ENCODE measurements around the gene RALGAPA2. TPM values are rescaled to one million over a fixed set of nuclear protein-coding genes. Genes with fewer than 3 reads are reported as not detected.
A peak's percentile ranks its signal among the peaks of the same experiment; 100 is the strongest.

Gene RALGAPA2
- total and polyA plus RNA-seq, 2 donors (not counting 3 experiments of a cell fraction or from before 2014, with no cell fraction given), result 10.0 to 46.8 TPM

DNA sequence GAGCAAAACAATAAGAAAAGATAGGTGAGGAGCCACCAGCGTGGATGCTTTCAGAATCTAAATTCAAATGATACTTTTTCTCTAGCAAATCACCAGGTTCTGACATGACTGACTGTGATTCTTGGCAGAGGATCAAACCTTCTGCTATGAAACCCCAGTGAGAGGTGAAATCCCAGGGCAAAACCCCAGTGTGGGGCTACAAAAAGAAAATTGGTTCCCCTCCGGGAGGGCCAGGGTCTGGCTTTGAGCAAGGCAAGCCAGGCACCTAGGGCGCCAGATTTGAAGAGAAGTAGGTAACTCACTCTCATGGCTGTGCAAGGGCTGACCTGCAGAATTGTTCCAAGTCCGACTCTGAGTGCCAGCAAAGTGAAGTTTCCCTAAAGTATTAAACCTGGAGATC is 20.2 kb upstream of the RALGAPA2 start:
- ChIA-PET POLR2A (interaction anchor here (1.4 to 1.6 kb wide), 2 partner anchors 11 to 21 kb away, joined by 3 to 6 read pairs; no protein-coding TSS in a partner anchor), CTCF (interaction anchor here (0.7 to 2.2 kb wide), 4 partner anchors 21 to 93 kb away, joined by 3 to 7 read pairs (median 4); no protein-coding TSS in a partner anchor)
- peaks cover 55% of the 10 kb centered on the region for H3K4me1 ChIP-seq (ENCODE audit: control insufficient read depth, extremely low read depth, insufficient read depth, low read length)
- H3K27me3 ChIP-seq (ENCODE audit: control insufficient read depth in 2 of 2, insufficient read depth in 2 of 2, low read length in 2 of 2), result no peaks in the 10 kb centered on the region
- FAIRE-seq, result peak; percentile 38
- peak overlapping the region; percentile 99 for H3K27ac ChIP-seq (ENCODE audit: insufficient read depth, low read depth, low read length)
- dilution Hi-C loops (cut with MboI; ENCODE audit: extremely low pct_ligation_motif_present, low sequenced_read_pairs), result no loop called here
- no peak for TF ChIP-seq FOS (IDR thresholded peaks at IDR 0.05; ENCODE audit: borderline replicate concordance, insufficient read depth, low read length)
- TF ChIP-seq JUN (IDR thresholded peaks at IDR 0.05; ENCODE audit: borderline replicate concordance, insufficient read depth, insufficient read length, low read depth), result no peak
- no peak for TF ChIP-seq POLR2A (IDR thresholded peaks at IDR 0.05; ENCODE audit: low read depth, low read length)
- no peak for TF ChIP-seq POLR2AphosphoS5 (IDR thresholded peaks at IDR 0.05; ENCODE audit: insufficient read depth, low read depth, low read length)
- TF ChIP-seq, protein P1, sequence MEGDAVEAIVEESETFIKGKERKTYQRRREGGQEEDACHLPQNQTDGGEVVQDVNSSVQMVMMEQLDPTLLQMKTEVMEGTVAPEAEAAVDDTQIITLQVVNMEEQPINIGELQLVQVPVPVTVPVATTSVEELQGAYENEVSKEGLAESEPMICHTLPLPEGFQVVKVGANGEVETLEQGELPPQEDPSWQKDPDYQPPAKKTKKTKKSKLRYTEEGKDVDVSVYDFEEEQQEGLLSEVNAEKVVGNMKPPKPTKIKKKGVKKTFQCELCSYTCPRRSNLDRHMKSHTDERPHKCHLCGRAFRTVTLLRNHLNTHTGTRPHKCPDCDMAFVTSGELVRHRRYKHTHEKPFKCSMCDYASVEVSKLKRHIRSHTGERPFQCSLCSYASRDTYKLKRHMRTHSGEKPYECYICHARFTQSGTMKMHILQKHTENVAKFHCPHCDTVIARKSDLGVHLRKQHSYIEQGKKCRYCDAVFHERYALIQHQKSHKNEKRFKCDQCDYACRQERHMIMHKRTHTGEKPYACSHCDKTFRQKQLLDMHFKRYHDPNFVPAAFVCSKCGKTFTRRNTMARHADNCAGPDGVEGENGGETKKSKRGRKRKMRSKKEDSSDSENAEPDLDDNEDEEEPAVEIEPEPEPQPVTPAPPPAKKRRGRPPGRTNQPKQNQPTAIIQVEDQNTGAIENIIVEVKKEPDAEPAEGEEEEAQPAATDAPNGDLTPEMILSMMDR (IDR thresholded peaks at IDR 0.05; ENCODE audit: extremely low read depth in 1 of 2, insufficient read depth in 1 of 2, low read depth in 1 of 2, low read length in 2 of 2), result no peak
- TF ChIP-seq EZH2 (IDR thresholded peaks at IDR 0.05; ENCODE audit: borderline replicate concordance, low read depth, low read length, severe bottlenecking), result no peak
- TF ChIP-seq MYC (IDR thresholded peaks at IDR 0.05; ENCODE audit: low read depth, low read length), result no peak
- TF ChIP-seq, protein P2, sequence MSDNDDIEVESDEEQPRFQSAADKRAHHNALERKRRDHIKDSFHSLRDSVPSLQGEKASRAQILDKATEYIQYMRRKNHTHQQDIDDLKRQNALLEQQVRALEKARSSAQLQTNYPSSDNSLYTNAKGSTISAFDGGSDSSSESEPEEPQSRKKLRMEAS (IDR thresholded peaks at IDR 0.05; ENCODE audit: insufficient read depth, insufficient read length), result no peak
- TF ChIP-seq GATA2 (IDR thresholded peaks at IDR 0.05; ENCODE audit: insufficient read depth, insufficient read length, low read depth, low read length), result no peak
- H3K4me3 ChIP-seq (replicated peaks in 1 of 3; ENCODE audit: insufficient read depth in 1 of 3, low read depth in 1 of 3, low read length in 3 of 3), result no peak overlapping the region
- no peaks in the 10 kb centered on the region for H3K9me1 ChIP-seq (replicated peaks; ENCODE audit: control insufficient read depth, extremely low read depth, insufficient read depth, low read length)
- H3K79me2 ChIP-seq (ENCODE audit: control insufficient read depth, insufficient read depth, low read length), result no peaks in the 10 kb centered on the region
- no peaks in the 10 kb centered on the region for H4K20me1 ChIP-seq (replicated peaks; ENCODE audit: control insufficient read depth, extremely low read depth, insufficient read depth, low read length)
- intact Hi-C loops (cut with micrococcal nuclease), result loop anchor here (1.0 to 10.0 kb wide), 2 partner anchors 93 to 918 kb away; no protein-coding TSS in a partner anchor
- H3K9me3 ChIP-seq (replicated peaks; ENCODE audit: control insufficient read depth, insufficient read depth, low read length), result no peaks in the 10 kb centered on the region
- H2AFZ ChIP-seq (ENCODE audit: low read depth, low read length), result peak overlapping the region; percentile 11
- H3K9ac ChIP-seq (replicated peaks; ENCODE audit: extremely low read depth, insufficient read depth, low read length), result peak overlapping the region; percentile 90
- DNase-seq (ENCODE audit: low read depth, low spot score), result peak; percentile 65
- no peaks in the 10 kb centered on the region for H3K36me3 ChIP-seq (ENCODE audit: control insufficient read depth in 2 of 2, extremely low read depth in 1 of 2, insufficient read depth in 2 of 2, low read length in 2 of 2)
- H3K4me2 ChIP-seq (ENCODE audit: insufficient read depth, low read length), result peak overlapping the region; percentile 96
- no TSS peak for BruUV-seq (replicated peaks)

Data from endothelial cell of umbilical vein (primary cell).